Esophagus muscularis mucosa (tissue), 4 donors: ENCODE measurements around the gene CAMTA1. TPM values are rescaled to one million over a fixed set of nuclear protein-coding genes. Genes with fewer than 3 reads are reported as not detected.

ENCODE experiments used
- DNase-seq: peaks from one replicate; pipeline ENCODE4 v3.0.0-alpha.2; 2017; ENCODE audit errors: extremely low spot score
- H3K27ac ChIP-seq, 4 donors: fragments of 200-600 bp; sonication (generic); replicated peaks in 1 of 4; 1 replicate in 3 of 4; 2 replicates in 1 of 4; pipeline ENCODE4 v1.5.1; 2016 to 2019; ENCODE audit warnings: mild to moderate bottlenecking in 1 of 4
- H3K27me3 ChIP-seq, 4 donors: fragments of 200-600 bp; sonication (generic); one replicate each; pipeline versions ENCODE4 v1.5.1 to v1.6.0; 2016 to 2019
- H3K36me3 ChIP-seq, 4 donors: fragments of 200-600 bp; sonication (generic); one replicate each; pipeline ENCODE4 v1.5.1; 2016 to 2019
- H3K4me1 ChIP-seq, 4 donors: fragments of 200-600 bp; sonication (generic); one replicate each; pipeline ENCODE4 v1.5.1; 2016 to 2019
- H3K4me3 ChIP-seq, 4 donors: fragments of 200-600 bp; sonication (generic); 1 replicate in 2 of 4; 2 replicates in 2 of 4; pipeline ENCODE4 v1.5.1; 2016 to 2019; ENCODE audit warnings: mild to moderate bottlenecking in 4 of 4, moderate library complexity in 1 of 4
- H3K9me3 ChIP-seq, 4 donors: fragments of 200-600 bp; sonication (generic); 1 replicate in 3 of 4; 2 replicates in 1 of 4; pipeline ENCODE4 v1.5.1; 2016 to 2019
- CTCF ChIP-seq, 3 experiments: fragments of 200-600 bp in 2 of 3; fragments of 450-650 bp in 1 of 3; sonication (generic) in 2 of 3; IDR thresholded peaks; one replicate each; pipeline ENCODE4 v1.5.1; 2017 to 2019; ENCODE audit warnings: antibody characterized with exemption in 3 of 3, mild to moderate bottlenecking in 2 of 3, moderate library complexity in 1 of 3
- EP300 ChIP-seq: sonication (generic); formaldehyde crosslinking; IDR thresholded peaks from one replicate; pipeline ENCODE4 v1.6.1; 2017; ENCODE audit warnings: antibody characterized with exemption
- POLR2A ChIP-seq: fragments of 450-650 bp; IDR thresholded peaks from one replicate; pipeline ENCODE4 v1.6.1; 2017; ENCODE audit warnings: antibody characterized with exemption, moderate library complexity, mild to moderate bottlenecking, low read depth
- POLR2AphosphoS5 ChIP-seq, 2 donors: sonication (generic); formaldehyde crosslinking; IDR thresholded peaks; one replicate each; pipeline ENCODE4 v1.6.1; 2017; ENCODE audit warnings: antibody characterized with exemption in 2 of 2
- WGBS: methylation state at CpG from one replicate; pipeline ENCODE4 v1.1.5; 2018; 5-methylcytosine and 5-hydroxymethylcytosine counted together
- intact Hi-C: fragments of 100-400 bp; cut with DNase I; formaldehyde crosslinking; loops from one replicate; pipeline ENCODE4 v1.15.1; 2023
- total RNA-seq, 4 donors: library from RNA; depleted of rRNA; stranded (reverse); fragments of >200 nt; gene quantifications; one replicate each; pipeline versions ENCODE4 v1.1.0 to v1.2.1, GENCODE V29; 2016

Gene CAMTA1
- total RNA-seq, 4 donors from 2014 or later: 109 to 226 (median 139) TPM

- Histone ChIP-seq H3K27me3 (no peaks in the 10 kb centered on the region), H3K27ac (no peak overlapping the region), H3K9me3 (no peaks in the 10 kb centered on the region), H3K4me3 (no peak overlapping the region), H3K4me1 (peaks cover 6 to 16% (median 13%) of the 10 kb centered on the region in 4 donors), H3K36me3 (no peaks in the 10 kb centered on the region)
- 78% methylated on average over 7 of the region's 13 CpGs for WGBS
- no peak for DNase-seq
- TF ChIP-seq CTCF (IDR thresholded peaks at IDR 0.05) (no peak), POLR2A (no peak), EP300 (no peak), POLR2AphosphoS5 (IDR thresholded peaks at IDR 0.05) (no peak)
- intact Hi-C loops: no loop called here
These were observed 550.1 kb downstream of the CAMTA1 start for GRCh38 chr1:7335224-7335879.

GRCh38 chr1:7338439-7338838 lies 553.2 kb downstream of the CAMTA1 start:
- Histone ChIP-seq H3K9me3 (no peaks in the 10 kb centered on the region), H3K4me3 (no peak overlapping the region), H3K27me3 (no peaks in the 10 kb centered on the region), H3K27ac (no peak overlapping the region), H3K36me3 (no peaks in the 10 kb centered on the region), H3K4me1 (peaks cover 6 to 23% (median 22%) of the 10 kb centered on the region in 4 donors)
- DNase-seq: no peak
- no peak for TF ChIP-seq CTCF (IDR thresholded peaks at IDR 0.05)
- no peak for TF ChIP-seq EP300
- TF ChIP-seq POLR2AphosphoS5 (IDR thresholded peaks at IDR 0.05): no peak
- TF ChIP-seq POLR2A: no peak
- 95% methylated on average over 7 of the region's 7 CpGs for WGBS
- intact Hi-C loops: no loop called here

- Histone ChIP-seq H3K4me3 (no peak overlapping the region), H3K27me3 (no peaks in the 10 kb centered on the region), H3K4me1 (peaks cover 5 to 18% (median 17%) of the 10 kb centered on the region in 4 donors), H3K36me3 (no peaks in the 10 kb centered on the region), H3K27ac (no peak overlapping the region), H3K9me3 (no peaks in the 10 kb centered on the region)
- intact Hi-C loops: no loop called here
- no peak for DNase-seq
- WGBS: 94% methylated on average over 5 of the region's 5 CpGs
- TF ChIP-seq POLR2AphosphoS5 (IDR thresholded peaks at IDR 0.05): no peak
- no peak for TF ChIP-seq CTCF (IDR thresholded peaks at IDR 0.05)
- no peak for TF ChIP-seq POLR2A
- TF ChIP-seq EP300: no peak
These were observed 553.8 kb downstream of the CAMTA1 start for GRCh38 chr1:7339014-7339413.

- Histone ChIP-seq H3K36me3 (no peaks in the 10 kb centered on the region), H3K27ac (no peak overlapping the region), H3K4me3 (no peak overlapping the region), H3K27me3 (no peaks in the 10 kb centered on the region), H3K9me3 (no peaks in the 10 kb centered on the region), H3K4me1 (peaks cover 0 to 10% (median 10%) of the 10 kb centered on the region in 4 donors)
- WGBS: 68% methylated on average over 2 of the region's 2 CpGs
- no peak for TF ChIP-seq CTCF (IDR thresholded peaks at IDR 0.05)
- TF ChIP-seq POLR2A: no peak
- TF ChIP-seq POLR2AphosphoS5 (IDR thresholded peaks at IDR 0.05): no peak
- TF ChIP-seq EP300: no peak
- intact Hi-C loops: no loop called here
- DNase-seq: no peak
These were observed 554.7 kb downstream of the CAMTA1 start for GRCh38 chr1:7339953-7340352.
